GM12878 (cell line): ENCODE data around the gene LRRC45. TPM values are rescaled to one million over a fixed set of nuclear protein-coding genes. Genes with fewer than 3 reads are reported as not detected.

Source experiments
- ATAC-seq: fragments of 200-7000 bp; cut with Tn5 transposase; 3 replicates; pipeline ENCODE4 v1.9.1; 2020; ENCODE audit warnings: mild to moderate bottlenecking, moderate library complexity
- BruUV-seq: library from RNA; stranded (reverse); fragments of 400-500 nt; replicated peaks from 2 replicates; lab custom pipeline; 2021; lab: Mats Ljungman, UMichigan
- CTCF ChIA-PET: fragments of 300-600 bp; sonication (Branson Sonifier 250); formaldehyde crosslinking; extraction: SDS; loops from one replicate; lab custom pipeline; 2021; ENCODE audit warnings: inconsistent platforms; lab: Yijun Ruan, JAX
- POLR2A ChIA-PET: fragments of 350-600 bp; formaldehyde crosslinking; extraction: SDS; loops from one replicate; lab custom pipeline; 2021; ENCODE audit warnings: inconsistent platforms; lab: Charles Lee
- RAD21 ChIA-PET: fragments of 300-600 bp; sonication (Branson Sonifier 250); formaldehyde crosslinking; loops from one replicate; lab custom pipeline; 2023; ENCODE audit warnings: antibody characterized with exemption; ENCODE audit not compliant: unreplicated experiment; lab: Charles Lee
- SMC1A ChIA-PET: fragments of 300-600 bp; sonication (Branson Sonifier 250); formaldehyde crosslinking; loops from one replicate; lab custom pipeline; 2023; ENCODE audit not compliant: unreplicated experiment, uncharacterized antibody; lab: Charles Lee
- DNase-seq: peaks from one replicate; pipeline ENCODE4 v3.0.0-alpha.2; 2011; ENCODE audit warnings: low read depth, low spot score
- FAIRE-seq: peaks from 3 replicates; lab custom pipeline; 2011; peaks lifted over from hg19 to GRCh38; lab: Jason Lieb, UNC
- H2AFZ ChIP-seq: 2 replicates; pipeline ENCODE4 v1.6.0; 2011; ENCODE audit warnings: low read depth, low read length, control low read depth; ENCODE audit not compliant: control insufficient read depth
- H3K27ac ChIP-seq: 2 replicates; pipeline ENCODE4 v1.5.1; 2011; ENCODE audit warnings: control low read depth; ENCODE audit not compliant: control insufficient read depth, insufficient read depth
- H3K27me3 ChIP-seq, 2 experiments: replicated peaks in 1 of 2; 2 replicates each; pipeline versions ENCODE4 v1.6.0 to v1.6.1; 2011; ENCODE audit warnings: low read length in 1 of 2; ENCODE audit not compliant: control insufficient read depth in 2 of 2, insufficient read depth in 2 of 2
- H3K36me3 ChIP-seq, 2 experiments: 2 replicates each; pipeline ENCODE4 v1.5.1; 2011; ENCODE audit warnings: low read length in 1 of 2; ENCODE audit not compliant: control insufficient read depth in 2 of 2, insufficient read depth in 2 of 2
- H3K4me1 ChIP-seq: 2 replicates; pipeline ENCODE4 v1.6.1; 2011; ENCODE audit warnings: mild to moderate bottlenecking, low read length, moderate library complexity, mixed read lengths; ENCODE audit not compliant: control insufficient read depth, insufficient read depth
- H3K4me2 ChIP-seq: 2 replicates; pipeline ENCODE4 v1.6.0; 2011; ENCODE audit warnings: control low read depth; ENCODE audit not compliant: control insufficient read depth, insufficient read depth
- H3K4me3 ChIP-seq: fragments of 200-600 bp; sonication (generic); 2 replicates; pipeline ENCODE4 v1.5.1; 2016
- H3K79me2 ChIP-seq: 2 replicates; pipeline ENCODE4 v1.6.0; 2011; ENCODE audit warnings: low read length; ENCODE audit not compliant: control insufficient read depth, insufficient read depth
- H3K9ac ChIP-seq: 2 replicates; pipeline ENCODE4 v1.8.0; 2011; ENCODE audit warnings: low read length, control low read depth, mixed read lengths; ENCODE audit not compliant: control insufficient read depth, insufficient read depth
- H3K9me3 ChIP-seq: replicated peaks from 3 replicates; pipeline ENCODE4 v1.5.1; 2011; ENCODE audit warnings: mild to moderate bottlenecking, low read length; ENCODE audit not compliant: control insufficient read depth, insufficient read depth
- H4K20me1 ChIP-seq: 2 replicates; pipeline ENCODE4 v1.6.0; 2011; ENCODE audit not compliant: control insufficient read depth, insufficient read depth
- CBX5 ChIP-seq: sonication (generic); IDR thresholded peaks from 2 replicates; pipeline ENCODE4 v1.6.1; 2016; ENCODE audit warnings: low read depth, moderate library complexity, mild to moderate bottlenecking, inconsistent platforms
- HSF1 ChIP-seq: fragments of 150-350 bp; IDR thresholded peaks from 2 replicates; pipeline ENCODE4 v1.6.1; 2014; ENCODE audit warnings: mild to moderate bottlenecking, low read depth, low read length
- MTA2 ChIP-seq: fragments of 450-650 bp; IDR thresholded peaks from 2 replicates; pipeline ENCODE4 v1.6.1; 2016; ENCODE audit warnings: low read depth, mild to moderate bottlenecking, moderate library complexity
- MTA3 ChIP-seq: IDR thresholded peaks from 2 replicates; pipeline ENCODE4 v1.6.1; 2012; ENCODE audit warnings: low read length, inconsistent platforms, borderline replicate concordance
- POLR2A ChIP-seq: IDR thresholded peaks from 2 replicates; pipeline ENCODE4 v1.6.1; 2011; ENCODE audit warnings: low read depth, mild to moderate bottlenecking, low read length
- POLR2AphosphoS5 ChIP-seq: IDR thresholded peaks from 2 replicates; pipeline ENCODE4 v1.6.1; 2011; ENCODE audit warnings: mild to moderate bottlenecking, low read length, inconsistent platforms
- POU2F2 ChIP-seq: IDR thresholded peaks from 3 replicates; pipeline ENCODE4 v1.6.1; 2011; ENCODE audit warnings: low read depth, mild to moderate bottlenecking, low read length, borderline replicate concordance
- RFX5 ChIP-seq: IDR thresholded peaks from 2 replicates; pipeline ENCODE4 v1.6.1; 2011; ENCODE audit warnings: low read depth, low read length, improper control_type of control experiment
- SP1 ChIP-seq: IDR thresholded peaks from one replicate; pipeline ENCODE4 v1.6.1; 2011; ENCODE audit warnings: low read depth, low read length
- TAF1 ChIP-seq: IDR thresholded peaks from 2 replicates; pipeline ENCODE4 v1.6.1; 2011; ENCODE audit warnings: mild to moderate bottlenecking, low read depth, low read length, borderline replicate concordance
- ZNF207 ChIP-seq: fragments of 450-650 bp; IDR thresholded peaks from 2 replicates; pipeline ENCODE4 v1.6.1; 2014; ENCODE audit warnings: antibody characterized with exemption, mild to moderate bottlenecking, borderline replicate concordance
- ZNF592 ChIP-seq: fragments of 450-650 bp; IDR thresholded peaks from 2 replicates; pipeline ENCODE4 v1.6.1; 2017; ENCODE audit warnings: mild to moderate bottlenecking, moderate library complexity
- whole genome bisulfite sequencing: methylation state at CpG from one replicate; pipeline ENCODE4 v1.1.6; 2016; ENCODE audit warnings: low lambda C conversion rate; ENCODE audit not compliant: insufficient replicate concordance, insufficient coverage; ENCODE audit errors: missing lambda C conversion rate; 5-methylcytosine and 5-hydroxymethylcytosine counted together
- in situ Hi-C: fragments of 300-500 bp; cut with MboI; formaldehyde crosslinking; loops from 9 replicates; pipeline ENCODE4 v1.14.3; 2018; ENCODE audit warnings: mixed read lengths
- intact Hi-C: fragments of 100-400 bp; cut with micrococcal nuclease; formaldehyde crosslinking; loops from one replicate; pipeline ENCODE4 v1.14.2; 2022; ENCODE audit not compliant: unreplicated experiment
- polyA plus RNA-seq, 11 experiments: library from polyadenylated mRNA; depleted of rRNA in 4 of 11; unstranded in 6 of 11; stranded (reverse) in 5 of 11; fragments of >200 nt; fragmentation: Nextera tagmentation in 4 of 11; fragmentation: Illumina TruSeq in 1 of 11; extraction: Ambion mirVana in 4 of 11; extraction: Trizol in 1 of 11; gene quantifications; 1 replicate in 1 of 11; 2 replicates in 10 of 11; pipeline versions ENCODE4 v1.2.1 to v1.2.3, GENCODE V29; 2011 to 2016; ENCODE audit warnings: inconsistent platforms in 2 of 11, missing spikeins in 2 of 11, low read depth in 1 of 11
- total RNA-seq, 4 experiments: library from RNA; depleted of rRNA in 3 of 4; stranded (reverse); fragments of >200 nt in 3 of 4; fragmentation: Illumina TruSeq in 1 of 4; extraction: Trizol in 1 of 4; gene quantifications; 2 replicates each; pipeline versions ENCODE4 v1.2.1 to v1.2.3, GENCODE V29; 2013 to 2021
- TF ChIP-seq, protein P1 (sequence below): fragments of 450-650 bp; IDR thresholded peaks from 2 replicates; pipeline ENCODE4 v1.6.1; 2017; ENCODE audit warnings: antibody characterized with exemption, mild to moderate bottlenecking, moderate library complexity

Gene LRRC45
- total and polyA plus RNA-seq, 10 of the 15 experiments (the other 5 are each of a cell fraction or from before 2014, with no cell fraction given), result 0.03 to 27.7 (median 10.4) TPM

DNA sequence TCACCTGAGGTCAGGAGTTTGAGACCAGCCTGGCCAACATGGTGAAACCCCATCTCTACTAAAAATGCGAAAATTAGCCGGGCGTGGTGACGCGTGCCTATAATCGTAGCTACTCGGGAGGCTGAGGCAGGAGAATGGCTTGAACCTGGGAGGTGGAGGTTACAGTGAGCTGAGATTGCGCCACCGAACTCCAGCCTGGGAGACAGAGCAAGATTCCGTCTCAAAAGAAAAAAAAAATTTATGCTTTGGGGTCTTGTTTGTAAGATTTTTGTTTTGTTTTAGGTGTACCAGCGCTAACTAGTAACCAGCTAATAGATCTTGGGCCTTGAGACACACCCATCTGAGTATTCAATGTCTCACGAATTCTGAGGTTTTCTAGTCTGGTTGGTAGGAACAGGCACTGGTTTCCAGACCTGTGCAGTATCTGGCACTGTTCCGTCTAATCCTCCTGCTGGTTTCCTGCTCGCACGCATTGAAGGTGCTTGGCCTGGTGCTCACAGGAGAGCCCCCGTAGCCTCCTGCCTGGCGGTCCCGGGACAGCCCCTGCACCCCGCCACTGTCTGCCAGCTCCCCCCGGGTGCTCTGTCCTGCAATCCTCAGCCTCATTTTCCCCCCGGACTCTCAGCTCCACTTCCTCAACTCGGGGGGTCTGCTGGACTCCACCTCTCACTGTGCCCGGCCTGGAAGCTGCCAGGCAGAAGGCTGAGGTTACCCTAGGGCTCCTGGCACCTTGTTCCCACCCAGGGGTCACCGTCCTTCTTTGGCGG lies 53.1 kb downstream of the LRRC45 start (continued):
- TF ChIP-seq HSF1, result no peak

- intact Hi-C loops, result no loop called here
- RAD21 ChIA-PET, result no interaction called here
- no peaks in the 10 kb centered on the region for H3K79me2 ChIP-seq
- CTCF ChIA-PET, result interaction anchor here (0.6 kb wide), 1 partner anchor 27 kb away, joined by 3 read pairs; no protein-coding TSS in a partner anchor
- no TSS peak for BruUV-seq
- no peak for FAIRE-seq
- in situ Hi-C loops, result no loop called here
- ATAC-seq, result peak; percentile 47
- POLR2A ChIA-PET, result no interaction called here
- H3K9ac ChIP-seq, result no peak overlapping the region
- no peaks in the 10 kb centered on the region for H3K4me1 ChIP-seq
- no peaks in the 10 kb centered on the region for H3K9me3 ChIP-seq
- H3K27ac ChIP-seq, result no peak overlapping the region
- H3K27me3 ChIP-seq, result no peaks in the 10 kb centered on the region
- SMC1A ChIA-PET, result no interaction called here
- peaks cover 4 to 23% of the 10 kb centered on the region in 2 experiments; a peak in 3 of 4 replicates for H3K36me3 ChIP-seq
- WGBS, result 92% methylated on average over 15 of the region's 21 CpGs
- no peak for DNase-seq
- H4K20me1 ChIP-seq, result no peaks in the 10 kb centered on the region
- H3K4me3 ChIP-seq, result no peak overlapping the region
- H3K4me2 ChIP-seq, result no peak overlapping the region
- no peak overlapping the region for H2AFZ ChIP-seq
- 0 out of 2 replicates have a peak, but pooled peaks have one; percentile 21 for TF ChIP-seq MTA3
- TF ChIP-seq CBX5, result no peak
- TF ChIP-seq RFX5, result no peak
- TF ChIP-seq MTA2, result no peak
- no peak for TF ChIP-seq ZNF207
- TF ChIP-seq, protein P1, sequence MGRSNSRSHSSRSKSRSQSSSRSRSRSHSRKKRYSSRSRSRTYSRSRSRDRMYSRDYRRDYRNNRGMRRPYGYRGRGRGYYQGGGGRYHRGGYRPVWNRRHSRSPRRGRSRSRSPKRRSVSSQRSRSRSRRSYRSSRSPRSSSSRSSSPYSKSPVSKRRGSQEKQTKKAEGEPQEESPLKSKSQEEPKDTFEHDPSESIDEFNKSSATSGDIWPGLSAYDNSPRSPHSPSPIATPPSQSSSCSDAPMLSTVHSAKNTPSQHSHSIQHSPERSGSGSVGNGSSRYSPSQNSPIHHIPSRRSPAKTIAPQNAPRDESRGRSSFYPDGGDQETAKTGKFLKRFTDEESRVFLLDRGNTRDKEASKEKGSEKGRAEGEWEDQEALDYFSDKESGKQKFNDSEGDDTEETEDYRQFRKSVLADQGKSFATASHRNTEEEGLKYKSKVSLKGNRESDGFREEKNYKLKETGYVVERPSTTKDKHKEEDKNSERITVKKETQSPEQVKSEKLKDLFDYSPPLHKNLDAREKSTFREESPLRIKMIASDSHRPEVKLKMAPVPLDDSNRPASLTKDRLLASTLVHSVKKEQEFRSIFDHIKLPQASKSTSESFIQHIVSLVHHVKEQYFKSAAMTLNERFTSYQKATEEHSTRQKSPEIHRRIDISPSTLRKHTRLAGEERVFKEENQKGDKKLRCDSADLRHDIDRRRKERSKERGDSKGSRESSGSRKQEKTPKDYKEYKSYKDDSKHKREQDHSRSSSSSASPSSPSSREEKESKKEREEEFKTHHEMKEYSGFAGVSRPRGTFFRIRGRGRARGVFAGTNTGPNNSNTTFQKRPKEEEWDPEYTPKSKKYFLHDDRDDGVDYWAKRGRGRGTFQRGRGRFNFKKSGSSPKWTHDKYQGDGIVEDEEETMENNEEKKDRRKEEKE, result no peak
- peak; percentile 57; the same call in 1 of the 2 replicates for TF ChIP-seq POLR2AphosphoS5
- no peak for TF ChIP-seq ZNF592
- TF ChIP-seq POLR2A, result peak; percentile 74
- TF ChIP-seq POU2F2, result no peak
- no peak for TF ChIP-seq SP1
- TF ChIP-seq TAF1, result no peak
Observed at GRCh38 chr17:82076785-82077591, 53.9 kb downstream of the LRRC45 start.
